Astrocyte of the cerebellum (primary cell): ENCODE results near the gene RTN4.

Source experiments
- DNase-seq: peaks from one replicate; pipeline ENCODE4 v3.0.0-alpha.2; 2011; ENCODE audit warnings: low read depth
- H3K4me3 ChIP-seq: 2 replicates; pipeline ENCODE4 v1.5.1; 2011; ENCODE audit warnings: mild to moderate bottlenecking, low read depth, low read length, moderate library complexity
- in situ Hi-C: cut with HindIII; loops from 2 replicates; pipeline ENCODE4 v1.10.0; 2017; ENCODE audit warnings: low sequenced_read_pairs
- TF ChIP-seq, protein P1 (sequence below): IDR thresholded peaks from 2 replicates; pipeline ENCODE4 v1.5.1; 2012; ENCODE audit warnings: low read length, low read depth, moderate library complexity, mild to moderate bottlenecking; ENCODE audit errors: missing control alignments

The RTN4 gene

DNA sequence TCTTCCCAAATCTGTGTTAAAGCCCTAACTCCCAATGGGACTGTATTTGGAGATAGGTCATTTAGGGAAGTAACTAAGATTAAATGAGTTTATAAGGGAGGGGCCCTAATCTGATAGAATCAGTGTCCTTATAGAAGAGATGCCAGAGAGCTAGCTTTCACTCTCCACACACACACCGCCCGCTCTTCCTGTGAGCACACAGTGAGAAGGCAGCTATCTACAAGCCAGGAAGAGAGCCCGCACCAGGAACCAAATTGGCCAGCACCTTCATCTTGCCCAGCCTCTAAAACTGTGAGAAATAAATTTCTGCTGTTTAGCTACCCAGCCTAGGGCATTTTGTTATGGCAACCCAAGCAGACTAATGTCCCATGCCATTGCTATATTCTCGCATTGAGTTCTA is 125.2 kb downstream of the RTN4 start:
- no peak for DNase-seq
- no peak overlapping the region for H3K4me3 ChIP-seq
- in situ Hi-C loops, result no loop called here
- TF ChIP-seq, protein P1, sequence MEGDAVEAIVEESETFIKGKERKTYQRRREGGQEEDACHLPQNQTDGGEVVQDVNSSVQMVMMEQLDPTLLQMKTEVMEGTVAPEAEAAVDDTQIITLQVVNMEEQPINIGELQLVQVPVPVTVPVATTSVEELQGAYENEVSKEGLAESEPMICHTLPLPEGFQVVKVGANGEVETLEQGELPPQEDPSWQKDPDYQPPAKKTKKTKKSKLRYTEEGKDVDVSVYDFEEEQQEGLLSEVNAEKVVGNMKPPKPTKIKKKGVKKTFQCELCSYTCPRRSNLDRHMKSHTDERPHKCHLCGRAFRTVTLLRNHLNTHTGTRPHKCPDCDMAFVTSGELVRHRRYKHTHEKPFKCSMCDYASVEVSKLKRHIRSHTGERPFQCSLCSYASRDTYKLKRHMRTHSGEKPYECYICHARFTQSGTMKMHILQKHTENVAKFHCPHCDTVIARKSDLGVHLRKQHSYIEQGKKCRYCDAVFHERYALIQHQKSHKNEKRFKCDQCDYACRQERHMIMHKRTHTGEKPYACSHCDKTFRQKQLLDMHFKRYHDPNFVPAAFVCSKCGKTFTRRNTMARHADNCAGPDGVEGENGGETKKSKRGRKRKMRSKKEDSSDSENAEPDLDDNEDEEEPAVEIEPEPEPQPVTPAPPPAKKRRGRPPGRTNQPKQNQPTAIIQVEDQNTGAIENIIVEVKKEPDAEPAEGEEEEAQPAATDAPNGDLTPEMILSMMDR, result no peak

DNA sequence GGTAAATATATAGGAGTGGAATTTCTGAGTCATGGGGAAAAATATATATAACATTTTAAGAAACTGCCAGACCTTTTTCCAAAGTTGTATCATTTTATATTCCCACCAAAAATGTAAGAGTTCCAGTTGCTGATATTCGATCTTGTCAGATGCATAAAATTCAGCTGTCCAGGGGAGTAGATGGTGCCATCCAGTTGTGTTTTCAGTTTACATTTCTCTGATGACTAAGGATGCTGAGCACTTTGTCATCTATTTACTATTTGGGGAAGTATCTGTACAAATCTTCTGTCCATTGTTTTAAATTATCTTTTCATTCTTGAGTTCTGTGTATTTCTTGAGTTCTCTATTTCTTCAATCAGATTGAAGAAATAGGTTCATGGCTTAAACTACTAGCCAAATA is 126.1 kb downstream of the RTN4 start:
- TF ChIP-seq, protein P1, result no peak
- no peak for DNase-seq
- in situ Hi-C loops, result no loop called here
- no peak overlapping the region for H3K4me3 ChIP-seq
